ENCODE data around the gene TMEM138.

GRCh38 chr11:61392981-61393595 is 30.9 kb downstream of the TMEM138 start:
- TF ChIP-seq CTCF (IDR thresholded peaks at IDR 0.05 in 4 of 5, conservative IDR thresholded peaks at IDR 0.05 in 1 of 5) (no peak), POLR2A (IDR thresholded peaks at IDR 0.05) (no peak)

Data from gastrocnemius medialis (tissue), 4 donors.